HepG2 (cell line): ENCODE data around the gene FGF21. TPM values are rescaled to one million over a fixed set of nuclear protein-coding genes. Genes with fewer than 3 reads are reported as not detected.
A peak's percentile ranks its signal among the peaks of the same experiment; 100 is the strongest.

ENCODE experiments used
- CENPT ChIP-seq: sonication (generic); formaldehyde crosslinking; IDR thresholded peaks from 2 replicates; pipeline ENCODE4 v1.8.0; 2022; ENCODE audit warnings: low read depth, mild to moderate bottlenecking, moderate library complexity, missing genetic modification reagents
- FOXP1 ChIP-seq, 2 experiments: fragments of 450-650 bp in 1 of 2; IDR thresholded peaks; 2 replicates each; pipeline ENCODE4 v1.6.1; 2017 to 2018; ENCODE audit warnings: antibody characterized with exemption in 1 of 2
- HMGXB4 ChIP-seq, 2 experiments: sonication (generic) in 1 of 2; formaldehyde crosslinking in 1 of 2; IDR thresholded peaks; 2 replicates each; pipeline versions ENCODE4 v1.4.0 to v1.6.1; 2018 to 2020; ENCODE audit warnings: missing genetic modification reagents in 2 of 2, borderline replicate concordance in 1 of 2, low read depth in 1 of 2, mild to moderate bottlenecking in 1 of 2, missing biosample characterization in 1 of 2
- HOXA7 ChIP-seq: sonication (generic); formaldehyde crosslinking; IDR thresholded peaks from 2 replicates; pipeline ENCODE4 v1.8.1; 2022; ENCODE audit warnings: mild to moderate bottlenecking, missing genetic modification reagents, moderate library complexity
- KLF12 ChIP-seq: sonication (generic); formaldehyde crosslinking; IDR thresholded peaks from 2 replicates; pipeline ENCODE4 v1.4.0; 2020; ENCODE audit warnings: missing genetic modification reagents, borderline replicate concordance
- KLF16 ChIP-seq, 2 experiments: sonication (generic) in 1 of 2; formaldehyde crosslinking in 1 of 2; IDR thresholded peaks; 2 replicates each; pipeline versions ENCODE4 v1.6.1 to v1.8.0; 2016 to 2023; ENCODE audit warnings: missing genetic modification reagents in 2 of 2, missing compliant biosample characterization in 1 of 2
- NR2C2 ChIP-seq: sonication (generic); formaldehyde crosslinking; IDR thresholded peaks from 2 replicates; pipeline ENCODE4 v1.4.0; 2020; ENCODE audit warnings: missing genetic modification reagents, mild to moderate bottlenecking, moderate library complexity, borderline replicate concordance
- PAWR ChIP-seq: sonication (generic); formaldehyde crosslinking; IDR thresholded peaks from 2 replicates; pipeline ENCODE4 v1.4.0; 2020; ENCODE audit warnings: missing genetic modification reagents, mild to moderate bottlenecking, borderline replicate concordance
- PHF21A ChIP-seq: sonication (generic); formaldehyde crosslinking; IDR thresholded peaks from 2 replicates; pipeline ENCODE4 v1.5.0; 2020; ENCODE audit warnings: mild to moderate bottlenecking, missing genetic modification reagents
- RARA ChIP-seq: IDR thresholded peaks from 2 replicates; pipeline ENCODE4 v1.6.1; 2016; ENCODE audit warnings: missing genetic modification reagents, missing compliant biosample characterization
- RXRB ChIP-seq: IDR thresholded peaks from 2 replicates; pipeline ENCODE4 v1.6.1; 2016; ENCODE audit warnings: borderline replicate concordance, missing genetic modification reagents, missing compliant biosample characterization
- SOX13 ChIP-seq, 3 experiments: fragments of 450-650 bp in 1 of 3; sonication (generic) in 1 of 3; formaldehyde crosslinking in 1 of 3; IDR thresholded peaks in 2 of 3; conservative IDR thresholded peaks in 1 of 3; 2 replicates each; pipeline versions ENCODE4 v1.5.0 to v1.6.1; 2016 to 2020; ENCODE audit warnings: antibody characterized with exemption in 1 of 3, mild to moderate bottlenecking in 1 of 3, missing compliant biosample characterization in 1 of 3, missing genetic modification reagents in 1 of 3, moderate library complexity in 1 of 3
- SRSF9 ChIP-seq: fragments of 200-400 bp; formaldehyde crosslinking; IDR thresholded peaks from 2 replicates; pipeline ENCODE4 v1.6.1; 2018; ENCODE audit warnings: borderline replicate concordance, mild to moderate bottlenecking, low read depth, low read length; ENCODE audit not compliant: insufficient read depth, poor library complexity, severe bottlenecking
- TP53 ChIP-seq: sonication (generic); formaldehyde crosslinking; conservative IDR thresholded peaks from 2 replicates; pipeline ENCODE4 v1.4.0; 2020; ENCODE audit warnings: missing genetic modification reagents
- ZFP90 ChIP-seq: sonication (generic); formaldehyde crosslinking; IDR thresholded peaks from 2 replicates; pipeline ENCODE4 v1.8.0; 2022; ENCODE audit warnings: missing genetic modification reagents, mild to moderate bottlenecking, inconsistent platforms, borderline replicate concordance
- ZNF317 ChIP-seq: sonication (generic); formaldehyde crosslinking; IDR thresholded peaks from 2 replicates; pipeline ENCODE4 v1.5.0; 2020; ENCODE audit warnings: mild to moderate bottlenecking, missing genetic modification reagents
- ZNF441 ChIP-seq: sonication (generic); formaldehyde crosslinking; IDR thresholded peaks from 2 replicates; pipeline ENCODE4 v1.7.0; 2021; ENCODE audit warnings: missing genetic modification reagents, borderline replicate concordance
- ZNF639 ChIP-seq: conservative IDR thresholded peaks from 2 replicates; pipeline ENCODE4 v1.6.1; 2018; ENCODE audit warnings: missing genetic modification reagents
- ZNF768 ChIP-seq: sonication (generic); formaldehyde crosslinking; IDR thresholded peaks from 2 replicates; pipeline ENCODE4 v1.4.0; 2020; ENCODE audit warnings: missing genetic modification reagents
- ZNF777 ChIP-seq: sonication (generic); formaldehyde crosslinking; IDR thresholded peaks from 2 replicates; pipeline ENCODE4 v1.4.0; 2020; ENCODE audit warnings: missing genetic modification reagents
- polyA plus RNA-seq, 8 experiments: library from polyadenylated mRNA; depleted of rRNA in 3 of 8; stranded (reverse) in 7 of 8; unstranded in 1 of 8; fragments of >200 nt; fragmentation: Illumina TruSeq in 4 of 8; extraction: Trizol in 4 of 8; gene quantifications; 2 replicates each; pipeline versions ENCODE4 v1.2.1 to v1.2.3, GENCODE V29; 2011 to 2016; ENCODE audit warnings: low read depth in 4 of 8, missing spikeins in 1 of 8, mixed read lengths in 1 of 8; ENCODE audit not compliant: insufficient read depth in 1 of 8
- total RNA-seq, 5 experiments: library from RNA; depleted of rRNA; stranded (reverse); fragments of >200 nt; fragmentation: Illumina TruSeq; extraction: Trizol; gene quantifications; 2 replicates each; pipeline ENCODE4 v1.2.3, GENCODE V29; 2016; ENCODE audit warnings: low read depth in 1 of 5
- TF ChIP-seq, protein P1 (sequence below): sonication (generic); formaldehyde crosslinking; IDR thresholded peaks from 2 replicates; pipeline ENCODE4 v1.4.0; 2020; ENCODE audit warnings: mild to moderate bottlenecking, missing genetic modification reagents, borderline replicate concordance

The FGF21 gene
- total and polyA plus RNA-seq, 2 of the 13 experiments (the other 11 are each of a cell fraction or from before 2014, with no cell fraction given), result 0.17 TPM; not detected in 1

GRCh38 chr19:48757741-48758144, 2.4 kb downstream of the FGF21 start (continued):
- TF ChIP-seq HMGXB4 (CRISPR knock-in tag; IDR thresholded peaks at IDR 0.05; ENCODE audit: borderline replicate concordance in 1 of 2, low read depth in 1 of 2) (0 out of 4 replicates have a peak, but pooled peaks of 1 of the 2 experiments have one; percentile 25), ZNF317 (0 out of 2 replicates have a peak, but pooled peaks have one; percentile 49), KLF16 (CRISPR knock-in tag; IDR thresholded peaks at IDR 0.05) (no peak), FOXP1 (IDR thresholded peaks at IDR 0.05) (no peak), FOXP1 (CRISPR knock-in tag; IDR thresholded peaks at IDR 0.05) (0 out of 2 replicates have a peak, but pooled peaks have one; percentile 12), ZNF777 (no peak), ZNF441 (CRISPR knock-in tag) (no peak), TP53 (CRISPR knock-in tag) (0 out of 2 replicates have a peak, but pooled peaks have one; percentile 20), PAWR (no peak), ZNF768 (peak; percentile 62; the same call in 1 of the 2 replicates), CENPT (CRISPR knock-in tag) (no peak), HOXA7 (CRISPR knock-in tag) (no peak), RARA (CRISPR knock-in tag) (peak; percentile 93), SOX13 (IDR thresholded peaks at IDR 0.05) (no peak), SOX13 (CRISPR knock-in tag; conservative IDR thresholded peaks at IDR 0.05 in 1 of 2, IDR thresholded peaks at IDR 0.05 in 1 of 2) (no peak), NR2C2 (peak; percentile 55; the same call in 1 of the 2 replicates), KLF12 (CRISPR knock-in tag) (no peak), SRSF9 (no peak), ZFP90 (no peak), RXRB (CRISPR knock-in tag) (peak; percentile 67), PHF21A (CRISPR knock-in tag) (0 out of 2 replicates have a peak, but pooled peaks have one; percentile 25), ZNF639 (CRISPR knock-in tag) (no peak)
- TF ChIP-seq, protein P1, sequence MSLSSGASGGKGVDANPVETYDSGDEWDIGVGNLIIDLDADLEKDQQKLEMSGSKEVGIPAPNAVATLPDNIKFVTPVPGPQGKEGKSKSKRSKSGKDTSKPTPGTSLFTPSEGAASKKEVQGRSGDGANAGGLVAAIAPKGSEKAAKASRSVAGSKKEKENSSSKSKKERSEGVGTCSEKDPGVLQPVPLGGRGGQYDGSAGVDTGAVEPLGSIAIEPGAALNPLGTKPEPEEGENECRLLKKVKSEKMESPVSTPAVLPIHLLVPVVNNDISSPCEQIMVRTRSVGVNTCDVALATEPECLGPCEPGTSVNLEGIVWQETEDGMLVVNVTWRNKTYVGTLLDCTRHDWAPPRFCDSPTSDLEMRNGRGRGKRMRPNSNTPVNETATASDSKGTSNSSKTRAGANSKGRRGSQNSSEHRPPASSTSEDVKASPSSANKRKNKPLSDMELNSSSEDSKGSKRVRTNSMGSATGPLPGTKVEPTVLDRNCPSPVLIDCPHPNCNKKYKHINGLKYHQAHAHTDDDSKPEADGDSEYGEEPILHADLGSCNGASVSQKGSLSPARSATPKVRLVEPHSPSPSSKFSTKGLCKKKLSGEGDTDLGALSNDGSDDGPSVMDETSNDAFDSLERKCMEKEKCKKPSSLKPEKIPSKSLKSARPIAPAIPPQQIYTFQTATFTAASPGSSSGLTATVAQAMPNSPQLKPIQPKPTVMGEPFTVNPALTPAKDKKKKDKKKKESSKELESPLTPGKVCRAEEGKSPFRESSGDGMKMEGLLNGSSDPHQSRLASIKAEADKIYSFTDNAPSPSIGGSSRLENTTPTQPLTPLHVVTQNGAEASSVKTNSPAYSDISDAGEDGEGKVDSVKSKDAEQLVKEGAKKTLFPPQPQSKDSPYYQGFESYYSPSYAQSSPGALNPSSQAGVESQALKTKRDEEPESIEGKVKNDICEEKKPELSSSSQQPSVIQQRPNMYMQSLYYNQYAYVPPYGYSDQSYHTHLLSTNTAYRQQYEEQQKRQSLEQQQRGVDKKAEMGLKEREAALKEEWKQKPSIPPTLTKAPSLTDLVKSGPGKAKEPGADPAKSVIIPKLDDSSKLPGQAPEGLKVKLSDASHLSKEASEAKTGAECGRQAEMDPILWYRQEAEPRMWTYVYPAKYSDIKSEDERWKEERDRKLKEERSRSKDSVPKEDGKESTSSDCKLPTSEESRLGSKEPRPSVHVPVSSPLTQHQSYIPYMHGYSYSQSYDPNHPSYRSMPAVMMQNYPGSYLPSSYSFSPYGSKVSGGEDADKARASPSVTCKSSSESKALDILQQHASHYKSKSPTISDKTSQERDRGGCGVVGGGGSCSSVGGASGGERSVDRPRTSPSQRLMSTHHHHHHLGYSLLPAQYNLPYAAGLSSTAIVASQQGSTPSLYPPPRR, result 0 out of 2 replicates have a peak, but pooled peaks have one; percentile 38
